Measurements from ENCODE around the gene OR10Z1.

OR10Z1 gene

DNA sequence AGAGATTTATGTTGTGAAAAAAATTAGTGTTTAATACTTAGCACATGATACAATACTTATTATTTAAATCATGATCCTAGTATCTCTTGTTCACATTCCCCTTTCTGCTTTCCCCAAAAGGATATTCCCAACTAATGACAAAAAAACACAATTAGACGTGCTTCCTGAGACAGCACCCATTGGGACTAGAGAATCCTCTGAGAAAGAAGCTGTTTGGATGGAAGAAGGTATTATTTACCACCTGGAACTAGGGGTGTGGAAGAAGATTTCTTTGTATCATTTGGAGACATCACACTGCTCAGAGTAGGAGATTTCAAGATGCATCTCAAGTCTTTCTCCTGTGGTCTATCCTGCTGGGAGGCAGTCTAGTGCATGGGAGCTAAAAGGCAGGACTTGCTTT lies at the start of gene OR10Z1:
Gene OR10Z1, plus strand, starts transcription at position 301 of the 400 bp plus-strand sequence. CDS start 1,171 bp downstream, outside the sequence.
- no peak for DNase-seq

- DNase-seq: no peak
These were observed 45.4 kb upstream of the OR10Z1 start for GRCh38 chr1:158559696-158560095.

DNA sequence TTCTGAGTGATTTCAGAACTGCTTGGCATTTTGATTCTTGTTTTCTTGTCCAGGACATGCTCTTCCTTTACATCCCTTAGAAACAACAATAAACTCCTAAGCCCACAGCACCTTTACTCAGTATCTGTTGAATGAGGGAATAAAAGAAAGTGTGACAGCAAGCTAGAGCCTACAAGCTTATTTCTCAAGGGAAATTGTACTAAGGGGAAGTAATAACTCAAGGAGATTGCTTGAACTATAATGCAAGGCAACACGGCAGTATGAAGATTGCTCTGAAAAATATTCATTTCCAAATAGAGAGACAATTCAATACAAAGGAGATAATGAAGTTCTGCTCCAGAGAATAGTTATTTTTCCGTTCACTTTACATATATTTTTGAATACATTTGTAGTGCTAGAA lies 41.2 kb upstream of the OR10Z1 start:
- DNase-seq: no peak

DNA sequence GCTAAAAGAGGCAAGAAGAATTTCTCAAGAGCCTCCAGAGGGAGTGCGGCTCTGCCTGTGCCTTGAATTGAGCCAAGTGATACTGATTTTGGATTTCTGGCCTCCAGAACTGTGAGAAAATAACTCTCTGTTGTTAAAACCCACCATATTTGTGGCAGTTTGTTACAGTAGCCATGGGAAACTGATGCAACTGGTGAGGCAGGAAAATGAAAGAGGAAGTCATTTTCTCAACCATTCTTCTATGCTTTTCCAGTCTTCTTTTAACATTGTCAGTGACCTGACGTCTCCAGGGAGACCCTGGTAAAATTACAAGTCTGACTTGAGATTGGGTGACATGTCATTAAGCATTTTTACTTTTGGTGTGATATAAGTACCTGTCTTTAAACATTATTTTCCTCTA lies 40.5 kb upstream of the OR10Z1 start:
- DNase-seq: no peak

- no peak for DNase-seq
These were observed 34.6 kb upstream of the OR10Z1 start, which contains the start of gene OR6P1 for GRCh38 chr1:158570480-158570879. Gene OR6P1, minus strand, starts transcription at chr1:158570580. Its CDS starts 6,976 bp downstream, at chr1:158563604.

DNA sequence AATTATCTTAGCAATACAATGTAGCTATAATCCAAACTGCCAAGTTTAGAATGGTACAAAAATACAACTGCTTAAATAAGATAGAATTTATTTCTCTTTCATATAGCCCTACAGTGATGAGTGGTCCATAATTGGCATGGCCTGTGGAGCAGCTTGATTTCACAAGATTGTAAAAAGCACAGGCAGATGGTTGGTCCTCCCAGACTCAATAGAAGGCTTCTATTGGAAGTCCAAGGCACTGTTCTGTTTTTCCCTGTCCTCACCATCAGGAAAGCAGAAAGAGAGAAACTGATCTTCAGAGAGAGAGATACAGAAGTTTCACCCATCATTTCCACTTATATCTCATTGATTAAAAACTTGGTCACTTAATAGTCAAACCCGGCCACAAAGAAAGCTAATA lies 32.8 kb upstream of the OR10Z1 start:
- no peak for DNase-seq

DNA sequence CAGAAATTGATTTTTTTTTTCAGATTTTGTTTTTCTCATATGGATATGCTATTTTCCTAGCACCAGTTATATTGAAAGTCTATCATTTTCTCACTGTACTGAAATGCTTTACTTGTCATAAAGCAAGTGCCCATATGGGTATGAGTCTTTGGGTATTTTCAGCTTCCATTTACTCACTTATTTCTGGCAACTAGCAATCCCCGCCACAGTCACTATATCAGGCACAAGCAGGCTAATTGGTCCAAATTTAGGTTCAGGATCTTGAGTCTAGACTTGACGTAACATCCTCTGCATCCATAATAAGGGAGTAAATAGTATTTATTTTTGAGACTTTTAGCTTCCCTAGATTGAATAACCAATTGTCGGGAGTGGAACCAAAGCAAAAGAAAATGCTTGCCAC lies 27.5 kb upstream of the OR10Z1 start:
- no peak for DNase-seq

DNA sequence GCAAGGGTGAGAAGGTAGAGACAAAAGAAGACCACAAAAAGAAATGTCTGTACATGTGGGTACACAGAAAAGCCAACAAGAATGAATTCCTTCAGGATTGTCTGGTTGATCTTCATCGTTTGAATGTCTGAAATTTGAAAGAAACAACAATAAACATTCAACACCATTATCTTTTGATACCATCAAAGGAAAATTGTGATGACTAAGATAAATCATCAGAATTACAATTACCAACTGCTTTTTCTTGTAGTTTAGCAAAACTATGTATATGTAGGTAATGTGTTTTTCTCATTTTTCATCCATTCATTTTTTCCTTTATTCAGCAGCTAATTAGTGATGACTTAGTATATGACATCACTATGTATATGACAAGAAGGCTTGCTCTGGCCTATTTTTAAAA lies 25.3 kb upstream of the OR10Z1 start, which contains the start of gene OR10X1:
Gene OR10X1, minus strand, starts transcription at position 167 of the 400 bp plus-strand sequence. Its CDS starts 0 bp downstream, at position 167.
- DNase-seq: no peak

DNA sequence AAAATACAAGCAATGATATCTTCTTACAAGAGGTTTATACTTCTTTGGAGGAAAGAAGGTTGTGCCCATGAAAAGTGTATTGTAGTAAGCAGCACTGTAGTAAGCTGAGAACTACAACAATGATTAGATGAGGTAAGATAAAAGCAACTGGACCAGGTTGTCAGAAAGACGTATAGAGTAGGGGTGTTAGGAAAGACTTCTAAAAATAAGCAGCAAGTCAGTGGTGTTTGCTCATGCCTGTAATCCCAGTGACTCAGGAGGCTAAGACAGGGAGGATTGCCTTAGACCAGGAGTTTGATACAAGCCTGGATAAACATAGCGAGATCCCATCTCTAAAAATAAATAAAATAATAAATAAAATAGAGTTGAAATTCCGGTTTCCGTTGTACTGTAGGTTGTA lies 21.1 kb upstream of the OR10Z1 start:
- DNase-seq: no peak

- no peak for DNase-seq
These were observed 18.1 kb upstream of the OR10Z1 start for GRCh38 chr1:158586942-158587341.

DNA sequence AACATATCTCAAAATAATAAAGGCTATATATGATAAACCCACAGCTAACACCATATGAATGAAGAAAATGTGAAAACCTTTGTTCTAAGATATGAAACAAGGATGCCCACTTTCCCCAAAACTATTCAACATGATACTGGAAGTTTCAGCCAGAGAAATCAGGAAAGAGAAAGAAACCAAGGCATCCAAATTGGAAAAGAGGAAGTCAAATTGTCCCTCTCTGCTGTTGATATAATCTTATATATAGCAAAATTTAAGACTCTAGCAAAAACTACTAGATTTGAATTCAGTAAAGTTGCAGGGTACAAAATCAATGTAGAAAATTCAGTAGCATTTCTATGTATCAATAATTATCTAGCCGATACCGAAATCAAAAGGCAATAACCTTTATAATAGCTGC lies 4.3 kb upstream of the OR10Z1 start:
- no peak for DNase-seq

GRCh38 chr1:158607296-158607695 lies 2.2 kb downstream of the OR10Z1 start:
- DNase-seq: no peak

DNA sequence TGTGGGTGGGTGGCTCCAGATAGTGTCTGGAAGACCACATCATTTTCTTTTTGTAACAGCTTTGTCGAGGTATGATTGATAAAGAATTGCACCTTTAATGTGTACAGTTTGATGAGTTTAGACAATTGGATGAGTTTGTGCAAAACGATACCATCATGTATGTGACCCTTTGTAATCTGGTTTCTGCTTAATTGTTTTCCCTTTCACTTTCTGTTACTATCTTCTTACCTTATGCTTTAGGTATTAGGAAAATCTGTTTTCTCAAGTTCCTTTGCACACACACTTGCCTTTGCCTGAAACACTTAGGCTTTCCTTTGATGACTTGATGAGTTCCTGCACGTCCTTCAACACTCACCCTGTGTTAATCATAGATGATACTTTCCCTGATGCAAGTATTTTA lies 6.8 kb downstream of the OR10Z1 start:
- DNase-seq: no peak

DNA sequence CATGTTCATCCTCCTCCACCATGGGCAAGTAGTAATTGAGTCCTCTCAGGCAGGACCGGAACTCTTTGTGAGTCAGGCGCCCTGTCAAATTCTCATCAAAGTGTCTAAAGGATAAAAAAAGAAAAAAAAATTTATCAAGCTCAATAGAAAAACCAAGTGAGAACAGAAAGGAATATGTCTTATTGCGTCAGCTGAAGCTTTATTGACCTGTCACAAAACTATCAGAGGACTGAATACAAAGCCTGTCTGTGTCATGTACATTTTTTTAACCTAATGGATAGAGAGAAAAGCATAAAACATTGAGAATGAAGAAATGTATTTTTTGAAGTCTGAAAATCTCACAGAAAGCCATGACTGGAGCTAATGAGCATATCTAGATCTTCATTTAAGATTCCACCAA lies 8.7 kb downstream of the OR10Z1 start:
- DNase-seq: no peak

DNA sequence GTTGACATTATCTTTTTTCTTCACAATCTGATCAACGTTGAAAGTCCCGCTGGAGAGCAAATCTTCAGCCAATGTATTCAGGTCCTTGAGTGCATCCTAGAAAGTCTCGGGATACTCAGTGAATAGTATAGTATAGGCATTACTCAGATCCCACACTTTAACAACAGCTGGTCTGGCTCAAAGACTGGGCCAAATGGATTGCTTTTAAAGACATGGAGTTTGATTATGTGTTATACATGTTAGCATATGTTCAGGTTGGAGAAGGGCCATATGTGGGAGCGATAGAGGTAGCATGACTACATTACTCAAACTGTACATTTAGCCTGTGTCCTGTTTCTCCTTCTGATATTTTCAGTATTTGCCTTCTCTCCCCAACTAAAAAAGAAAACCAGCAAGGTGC lies 33.1 kb downstream of the OR10Z1 start:
- no peak for DNase-seq

GRCh38 chr1:158638904-158639303 lies 33.8 kb downstream of the OR10Z1 start:
- no peak for DNase-seq

GRCh38 chr1:158644449-158644848 lies 39.4 kb downstream of the OR10Z1 start:
- no peak for DNase-seq

DNA sequence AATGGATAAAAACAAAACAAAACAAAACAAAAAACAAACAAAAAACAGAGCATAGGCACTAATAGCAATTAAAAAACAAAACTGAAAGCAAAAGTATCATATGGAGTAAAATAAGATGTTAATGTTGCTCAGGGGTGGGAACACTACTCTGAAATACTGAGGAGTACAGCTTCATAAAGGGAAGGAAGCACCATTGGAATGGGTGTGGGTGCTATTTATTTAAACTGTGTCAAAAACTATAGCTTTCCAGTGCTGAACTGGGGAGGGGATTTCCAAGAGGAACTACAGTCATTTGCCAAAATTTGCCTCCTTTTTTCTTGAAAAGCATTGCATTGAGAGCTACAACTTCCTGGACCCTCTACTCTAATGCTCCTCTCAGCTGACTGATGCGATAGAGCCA lies 41.4 kb downstream of the OR10Z1 start:
- no peak for DNase-seq

DNA sequence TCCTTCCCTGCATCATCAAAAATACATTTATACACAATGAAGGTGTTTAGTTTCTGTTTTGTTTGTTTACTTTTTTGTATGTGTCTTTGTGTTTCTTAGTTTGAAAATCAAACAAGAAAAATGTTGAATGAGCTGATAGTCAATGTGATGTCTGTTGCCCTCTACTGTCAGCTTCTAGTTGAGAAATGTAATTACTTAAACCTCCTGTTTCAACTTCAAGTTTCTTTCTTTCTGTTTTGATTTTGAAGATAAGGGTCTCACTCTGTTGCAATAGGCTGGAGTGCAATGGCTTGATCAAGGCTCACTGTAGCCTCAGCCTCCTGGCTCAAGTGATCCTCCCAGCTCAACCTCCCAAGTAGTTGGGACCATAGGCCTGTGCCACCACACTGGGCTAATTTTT lies 44.0 kb downstream of the OR10Z1 start:
- no peak for DNase-seq

DNA sequence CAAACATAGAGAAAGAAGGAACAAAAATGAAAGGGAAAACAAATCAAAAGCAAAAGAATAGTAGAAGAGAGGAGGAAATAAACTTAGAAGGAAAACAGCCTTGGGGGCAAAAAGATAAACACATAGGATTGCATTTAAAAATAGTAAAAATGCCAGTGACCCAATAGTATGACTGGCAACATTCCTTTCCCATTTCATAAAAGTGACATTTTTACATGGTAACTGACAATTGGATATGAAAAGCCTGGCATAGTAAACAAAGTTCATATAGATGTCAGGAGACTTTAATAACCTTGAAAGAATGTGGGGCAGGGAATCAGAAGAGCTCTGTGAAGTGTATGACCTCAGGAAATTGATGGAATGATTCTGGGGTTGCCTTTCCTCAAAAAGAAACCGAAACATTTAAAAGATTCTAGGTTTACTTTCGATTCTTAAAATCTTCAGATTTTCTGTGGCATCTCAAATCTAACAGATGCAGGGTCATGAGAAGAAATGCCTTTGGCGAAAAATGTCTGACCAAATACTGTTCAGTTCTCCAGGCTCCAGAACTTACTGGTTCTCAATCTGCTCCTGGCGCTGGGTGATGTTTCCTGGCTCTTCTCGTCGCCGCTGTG lies 47.8 kb downstream of the OR10Z1 start:
- no peak for DNase-seq

GRCh38 chr1:158654086-158654485 lies 49.0 kb downstream of the OR10Z1 start:
- DNase-seq: no peak

DNA sequence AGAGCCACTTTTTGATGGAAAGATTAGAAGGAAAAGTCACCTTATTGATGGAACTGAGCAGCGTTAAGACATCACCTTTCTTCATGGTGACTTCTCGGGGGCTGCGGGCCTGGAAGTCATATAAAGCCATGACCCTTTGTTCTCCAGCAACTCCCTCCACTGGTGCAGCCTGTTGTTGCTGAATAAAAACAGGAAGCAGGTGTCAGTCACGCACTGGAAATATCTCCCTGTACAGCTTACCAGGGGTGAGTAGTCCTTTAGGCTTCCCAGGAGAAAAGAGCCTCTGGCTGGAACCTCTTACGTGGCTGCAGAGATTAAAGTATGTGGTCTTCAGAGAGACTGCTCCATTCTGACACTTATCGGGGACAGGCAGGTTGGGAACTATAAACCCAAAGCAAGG lies 49.5 kb downstream of the OR10Z1 start:
- no peak for DNase-seq

Data from NCI-H1436 treated with DMSO at 0.1 percent for 48 hours (cell line).